Measurements from ENCODE around the gene PRM2.
"Not testable (repeated sequence)": the region's sequence is repeated elsewhere in the genome, so short reads cannot be mapped to it uniquely, and the experiment has no call there.

The PRM2 gene

DNA sequence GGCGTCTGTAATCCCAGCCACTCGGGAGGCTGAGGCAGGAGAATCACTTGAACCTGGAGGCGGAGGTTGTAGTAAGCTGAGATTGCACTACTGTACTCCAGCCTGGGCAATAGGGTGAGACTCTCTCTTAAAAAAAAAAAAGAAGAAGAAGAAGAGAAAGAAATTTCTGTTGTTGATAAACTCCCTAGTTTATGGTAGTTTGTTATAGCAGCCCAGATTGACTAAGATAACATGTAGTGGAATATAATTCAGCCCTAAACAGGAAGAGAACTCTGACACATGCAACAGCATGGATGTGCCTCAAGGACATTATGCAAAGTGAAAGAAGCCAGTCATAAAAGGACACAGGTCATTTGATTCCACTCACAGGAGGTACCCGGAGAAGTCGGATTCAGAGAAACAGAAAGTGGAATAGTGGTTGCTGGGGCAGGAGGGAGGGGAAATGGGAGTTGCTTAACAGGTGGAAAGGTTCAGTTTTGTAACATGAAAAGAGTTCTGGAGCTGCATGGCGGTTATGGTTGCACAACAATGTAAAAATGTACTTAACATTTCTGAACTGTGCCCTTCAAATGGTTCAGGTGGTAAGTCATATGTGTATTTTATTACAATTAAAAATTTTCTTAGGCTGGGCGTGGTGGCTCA, 30.8 kb upstream of the PRM2 start:
- DNase-seq = no peak

DNA sequence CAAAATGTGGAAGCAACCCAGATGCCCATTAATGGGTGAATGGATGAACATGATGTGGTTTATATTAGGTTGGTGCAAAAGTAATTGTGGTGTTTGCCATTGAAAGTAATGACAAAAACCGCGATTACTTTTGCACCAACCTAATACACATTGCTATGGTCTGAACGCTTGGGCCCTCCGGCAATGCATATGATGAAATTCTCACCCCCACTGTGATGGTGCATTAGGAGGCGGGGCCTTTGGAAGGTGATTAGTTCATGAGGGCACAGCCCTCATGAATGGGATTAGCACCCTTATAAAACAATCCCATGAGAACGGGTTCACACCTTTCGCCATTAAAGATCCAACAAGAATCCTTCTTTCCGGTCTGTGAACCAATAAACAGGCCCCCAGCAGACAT, 30.1 kb upstream of the PRM2 start:
- DNase-seq = no peak

GRCh38 chr16:11303405-11304138, 27.3 kb upstream of the PRM2 start:
- no peak for DNase-seq

- no peak for DNase-seq
Measured at GRCh38 chr16:11302977-11303376, 26.7 kb upstream of the PRM2 start.

GRCh38 chr16:11301645-11302501, 25.6 kb upstream of the PRM2 start:
- DNase-seq = no peak

DNA sequence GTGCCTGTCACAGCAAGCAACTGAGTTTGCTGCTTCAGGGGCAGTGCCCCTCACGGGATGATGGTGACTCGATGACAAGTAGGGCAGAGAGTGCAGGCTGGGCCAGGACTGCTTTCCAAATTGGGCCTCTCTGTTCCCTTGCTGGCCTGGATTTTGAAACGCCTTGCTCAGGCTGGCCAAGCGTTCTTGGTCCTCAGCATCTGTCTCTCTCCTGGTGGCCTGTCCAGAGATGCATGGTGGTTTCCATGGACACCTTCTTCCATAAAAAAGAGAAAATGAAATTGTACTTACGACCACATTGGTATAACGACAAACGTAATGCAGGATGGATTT, 24.2 kb upstream of the PRM2 start:
- no peak for DNase-seq

DNA sequence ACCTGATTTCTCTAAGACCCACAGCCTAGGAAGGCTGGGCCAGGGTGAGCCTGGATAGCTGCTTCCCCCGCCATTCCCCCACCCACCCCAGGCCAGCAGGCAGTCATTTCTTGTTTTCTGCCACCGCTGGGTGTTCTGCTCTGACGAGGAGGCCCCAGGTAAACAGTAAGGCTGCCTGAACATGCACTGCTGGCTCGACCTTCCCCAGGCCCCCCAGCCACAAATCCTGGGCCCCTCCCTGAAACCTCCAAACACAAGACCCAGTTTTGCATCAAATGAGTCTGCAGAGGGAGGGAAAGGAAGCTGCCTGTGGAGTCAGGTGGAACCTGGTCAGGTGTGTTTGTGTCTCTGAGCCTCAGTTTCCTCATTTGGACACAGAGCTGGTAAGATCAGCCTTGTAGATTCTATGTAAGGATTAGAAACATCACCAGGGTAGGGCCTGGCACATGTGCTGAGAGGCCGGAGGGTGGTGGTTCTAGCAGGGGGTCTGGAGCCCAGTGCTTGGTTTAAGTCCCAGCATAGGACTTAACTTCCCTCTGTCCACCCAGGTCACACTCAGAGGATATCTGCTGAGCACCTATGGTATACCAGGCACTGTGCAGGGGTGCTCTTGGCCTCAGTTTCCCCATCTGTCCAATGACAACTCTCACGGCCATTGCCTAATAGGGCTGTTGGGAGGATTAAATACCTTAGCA, 23.7 kb upstream of the PRM2 start:
- DNase-seq = no peak

- DNase-seq = not testable (repeated sequence)
Measured at GRCh38 chr16:11298950-11299547, 22.8 kb upstream of the PRM2 start.

- no peak for DNase-seq
Measured at GRCh38 chr16:11298143-11298900, 22.0 kb upstream of the PRM2 start.

- peak; percentile 59 to 68 for DNase-seq
Measured at GRCh38 chr16:11297492-11298142, 21.3 kb upstream of the PRM2 start.

- DNase-seq = no peak
Measured at GRCh38 chr16:11296706-11297491, 20.6 kb upstream of the PRM2 start.

GRCh38 chr16:11296351-11296705, 20.0 kb upstream of the PRM2 start:
- no peak for DNase-seq

- DNase-seq = no peak
Measured at GRCh38 chr16:11295672-11296071, 19.4 kb upstream of the PRM2 start.

DNA sequence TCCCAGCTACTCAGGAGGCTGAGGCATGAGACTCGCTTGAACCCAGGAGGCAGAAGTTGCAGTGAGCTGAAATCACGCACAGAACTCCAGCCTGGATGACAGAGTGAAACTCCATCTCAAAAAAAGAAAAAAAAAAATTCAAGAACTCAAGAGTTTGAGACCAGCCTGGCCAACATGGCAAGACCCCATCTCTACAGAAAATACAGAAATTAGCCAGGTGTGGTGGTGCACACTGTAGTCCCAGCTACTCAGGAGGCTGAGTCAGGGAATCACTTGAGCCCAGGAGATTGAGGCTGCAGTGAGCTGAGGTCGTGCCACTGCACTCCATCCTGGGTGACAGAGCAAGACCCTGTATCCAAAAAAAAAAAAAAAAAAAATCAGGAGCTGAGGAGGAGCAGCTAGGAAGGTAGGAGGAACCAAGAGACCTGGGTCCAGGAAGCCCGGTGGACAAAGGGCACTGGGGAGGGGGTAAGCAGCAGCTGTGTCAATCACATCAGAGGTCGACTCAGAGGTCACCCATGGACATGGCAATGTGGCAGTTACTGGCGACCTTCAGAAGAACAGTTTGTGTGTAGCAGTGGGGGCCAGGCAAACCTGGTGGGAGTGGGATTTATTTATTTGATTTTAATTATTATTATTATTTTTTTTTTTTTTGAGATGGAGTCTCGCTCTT, 15.9 kb upstream of the PRM2 start:
- no peak for DNase-seq

GRCh38 chr16:11291091-11291703, 14.9 kb upstream of the PRM2 start:
- no peak for DNase-seq

GRCh38 chr16:11290102-11290893, 14.0 kb upstream of the PRM2 start:
- no peak for DNase-seq

DNA sequence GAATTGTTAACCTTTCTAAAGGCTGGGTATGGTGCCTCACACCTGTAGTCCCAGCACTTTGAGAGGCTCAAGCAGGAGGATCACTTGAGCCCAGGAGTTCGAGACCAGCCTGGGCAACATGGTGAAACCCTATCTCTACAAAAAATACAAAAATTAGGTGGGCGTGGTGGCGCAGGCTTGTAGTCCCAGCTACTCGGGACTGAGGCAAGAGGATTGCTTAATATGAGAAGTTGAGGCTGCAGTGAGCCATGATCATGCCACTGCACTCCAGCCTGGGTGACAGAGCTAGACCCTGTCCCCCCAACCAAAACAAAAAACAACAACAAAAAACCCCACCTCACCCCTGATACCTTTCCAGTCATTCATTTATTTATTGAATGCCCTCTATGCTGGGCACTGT, 13.4 kb upstream of the PRM2 start:
- DNase-seq = not testable (repeated sequence)

DNA sequence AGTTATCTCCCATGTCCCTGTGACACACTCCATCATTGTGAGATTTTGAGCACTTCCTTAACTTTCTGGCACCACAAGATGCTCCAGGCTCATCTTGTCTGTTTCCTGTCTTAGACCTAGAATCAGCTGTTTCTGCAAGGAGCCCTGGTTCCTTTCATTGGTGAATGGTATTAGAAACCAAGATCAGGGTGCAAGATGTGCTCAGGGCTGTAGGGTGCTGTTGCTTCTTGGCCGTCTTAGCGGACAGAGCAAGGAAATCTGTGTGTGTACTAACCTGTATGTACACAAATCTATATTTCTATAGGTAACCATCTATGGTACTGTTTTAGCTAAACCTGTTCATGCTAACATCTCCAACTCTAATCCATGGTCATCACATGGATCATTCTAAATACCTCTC, 12.9 kb upstream of the PRM2 start:
- no peak for DNase-seq

DNA sequence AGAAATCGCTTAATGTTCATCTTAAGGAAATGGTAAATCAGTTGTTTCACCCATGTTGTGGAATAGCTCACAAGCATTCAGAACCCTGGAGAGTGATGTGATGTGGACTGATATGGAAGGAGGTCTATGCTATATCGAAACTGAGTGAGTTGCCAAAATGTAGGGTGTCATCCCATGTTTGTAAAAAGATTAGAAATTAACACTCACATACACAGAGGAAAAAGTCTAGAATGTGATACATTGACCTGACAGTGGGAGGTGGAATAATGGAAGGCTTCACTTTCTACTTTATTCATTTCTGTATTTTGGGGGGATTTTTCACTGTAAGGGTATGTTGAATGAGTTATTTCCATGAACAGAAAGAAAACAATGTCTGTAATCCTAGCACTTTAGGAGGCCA, 9.6 kb upstream of the PRM2 start:
- no peak for DNase-seq
